ENCODE results near the gene CDK19.

GRCh38 chr6:110714143-110714542 lies 101.1 kb downstream of the CDK19 start:
- TF ChIP-seq CTCF (IDR thresholded peaks at IDR 0.05; ENCODE audit: low read length) (no peak), EZH2phosphoT487 (IDR thresholded peaks at IDR 0.05; ENCODE audit: low read length) (no peak), EZH2 (optimal IDR thresholded peaks at IDR 0.05; ENCODE audit: low read depth, low read length) (no peak)

Measured in MM.1S (cell line).